HepG2 (cell line): Measurements from ENCODE around the gene WDCP. TPM values are rescaled to one million over a fixed set of nuclear protein-coding genes. Genes with fewer than 3 reads are reported as not detected.
A peak's percentile ranks its signal among the peaks of the same experiment; 100 is the strongest.

ENCODE experiments used
- ATF6 ChIP-seq: sonication (generic); formaldehyde crosslinking; conservative IDR thresholded peaks from 2 replicates; pipeline ENCODE4 v1.4.0; 2020; ENCODE audit warnings: missing genetic modification reagents
- ETV5 ChIP-seq: IDR thresholded peaks from 2 replicates; pipeline ENCODE4 v1.6.1; 2018; ENCODE audit warnings: missing biosample characterization, missing genetic modification reagents, inconsistent platforms, borderline replicate concordance
- FOSL1 ChIP-seq: sonication (generic); formaldehyde crosslinking; IDR thresholded peaks from 2 replicates; pipeline ENCODE4 v1.9.0; 2021; ENCODE audit warnings: missing genetic modification reagents, borderline replicate concordance
- GZF1 ChIP-seq: sonication (generic); formaldehyde crosslinking; IDR thresholded peaks from 2 replicates; pipeline ENCODE4 v1.5.1; 2020; ENCODE audit warnings: mild to moderate bottlenecking, missing genetic modification reagents
- KLF12 ChIP-seq: sonication (generic); formaldehyde crosslinking; IDR thresholded peaks from 2 replicates; pipeline ENCODE4 v1.4.0; 2020; ENCODE audit warnings: missing genetic modification reagents, borderline replicate concordance
- LBX2 ChIP-seq: sonication (generic); formaldehyde crosslinking; IDR thresholded peaks from 2 replicates; pipeline ENCODE4 v1.5.0; 2020; ENCODE audit warnings: missing genetic modification reagents, mild to moderate bottlenecking, borderline replicate concordance
- NCOA5 ChIP-seq: sonication (generic); formaldehyde crosslinking; IDR thresholded peaks from 2 replicates; pipeline ENCODE4 v1.4.0; 2020; ENCODE audit warnings: missing genetic modification reagents
- ONECUT2 ChIP-seq: sonication (generic); formaldehyde crosslinking; IDR thresholded peaks from 2 replicates; pipeline ENCODE4 v1.4.0; 2020; ENCODE audit warnings: missing genetic modification reagents
- SCMH1 ChIP-seq: sonication (generic); formaldehyde crosslinking; IDR thresholded peaks from 2 replicates; pipeline ENCODE4 v1.9.0; 2021; ENCODE audit warnings: missing genetic modification reagents, mild to moderate bottlenecking, borderline replicate concordance
- SNAPC2 ChIP-seq: sonication (generic); formaldehyde crosslinking; IDR thresholded peaks from 2 replicates; pipeline ENCODE4 v1.8.1; 2022; ENCODE audit warnings: mild to moderate bottlenecking, missing genetic modification reagents
- SNRNP70 ChIP-seq: fragments of 200-400 bp; formaldehyde crosslinking; IDR thresholded peaks from 2 replicates; pipeline ENCODE4 v1.6.1; 2017; ENCODE audit warnings: mild to moderate bottlenecking, low read depth, low read length, moderate library complexity
- ZNF326 ChIP-seq: sonication (generic); formaldehyde crosslinking; IDR thresholded peaks from 2 replicates; pipeline ENCODE4 v1.4.0; 2020; ENCODE audit warnings: missing genetic modification reagents, borderline replicate concordance
- ZNF337 ChIP-seq: sonication (generic); formaldehyde crosslinking; IDR thresholded peaks from 2 replicates; pipeline ENCODE4 v1.5.1; 2020; ENCODE audit warnings: missing genetic modification reagents, low read depth, mild to moderate bottlenecking, borderline replicate concordance
- ZNF343 ChIP-seq: sonication (generic); formaldehyde crosslinking; IDR thresholded peaks from 2 replicates; pipeline ENCODE4 v1.4.0; 2020; ENCODE audit warnings: mild to moderate bottlenecking, missing genetic modification reagents
- ZNF609 ChIP-seq: sonication (generic); formaldehyde crosslinking; IDR thresholded peaks from 2 replicates; pipeline ENCODE4 v1.4.0; 2020; ENCODE audit warnings: mild to moderate bottlenecking, missing genetic modification reagents, borderline replicate concordance
- ZNF704 ChIP-seq: sonication (generic); formaldehyde crosslinking; IDR thresholded peaks from 2 replicates; pipeline ENCODE4 v1.8.1; 2023; ENCODE audit warnings: mild to moderate bottlenecking, inconsistent platforms, moderate library complexity, missing genetic modification reagents, borderline replicate concordance
- ZNF720 ChIP-seq: sonication (generic); formaldehyde crosslinking; IDR thresholded peaks from 2 replicates; pipeline ENCODE4 v1.4.0; 2020; ENCODE audit warnings: missing genetic modification reagents
- ZNF781 ChIP-seq: sonication (generic); formaldehyde crosslinking; IDR thresholded peaks from 2 replicates; pipeline ENCODE4 v1.5.1; 2020; ENCODE audit warnings: borderline replicate concordance, mild to moderate bottlenecking, missing genetic modification reagents; ENCODE audit errors: not compliant biosample characterization
- ZSCAN12 ChIP-seq: sonication (generic); formaldehyde crosslinking; IDR thresholded peaks from 2 replicates; pipeline ENCODE4 v1.9.0; 2021; ENCODE audit warnings: mild to moderate bottlenecking, missing genetic modification reagents
- polyA plus RNA-seq, 8 experiments: library from polyadenylated mRNA; depleted of rRNA in 3 of 8; stranded (reverse) in 7 of 8; unstranded in 1 of 8; fragments of >200 nt; fragmentation: Illumina TruSeq in 4 of 8; extraction: Trizol in 4 of 8; gene quantifications; 2 replicates each; pipeline versions ENCODE4 v1.2.1 to v1.2.3, GENCODE V29; 2011 to 2016; ENCODE audit warnings: low read depth in 4 of 8, missing spikeins in 1 of 8, mixed read lengths in 1 of 8; ENCODE audit not compliant: insufficient read depth in 1 of 8
- total RNA-seq, 5 experiments: library from RNA; depleted of rRNA; stranded (reverse); fragments of >200 nt; fragmentation: Illumina TruSeq; extraction: Trizol; gene quantifications; 2 replicates each; pipeline ENCODE4 v1.2.3, GENCODE V29; 2016; ENCODE audit warnings: low read depth in 1 of 5

Gene WDCP
- total and polyA plus RNA-seq, 2 of the 13 experiments (the other 11 are each of a cell fraction or from before 2014, with no cell fraction given), result 17.4 to 22.6 TPM

GRCh38 chr2:24084386-24085199, 37.4 kb upstream of the WDCP start, which contains the start of gene TP53I3 (continued):
- peak; percentile 87; the same call in 1 of the 2 replicates for TF ChIP-seq ZNF343 (CRISPR knock-in tag)
- peak; percentile 77; the same call in 1 of the 2 replicates for TF ChIP-seq SNAPC2 (CRISPR knock-in tag)
- no peak for TF ChIP-seq SNRNP70
- TF ChIP-seq ZNF781 (CRISPR knock-in tag), result no peak
- no peak for TF ChIP-seq GZF1
- no peak for TF ChIP-seq FOSL1 (CRISPR knock-in tag)
- peak; percentile 92; the same call in 1 of the 2 replicates for TF ChIP-seq ZNF337
- peak; percentile 7; the same call in 1 of the 2 replicates for TF ChIP-seq ONECUT2 (CRISPR knock-in tag)
- no peak; the same call in 1 of the 2 replicates for TF ChIP-seq ATF6 (CRISPR knock-in tag)
- TF ChIP-seq ZNF720, result no peak
- peak; percentile 48; the same call in 1 of the 2 replicates for TF ChIP-seq ETV5 (CRISPR knock-in tag)
- no peak for TF ChIP-seq NCOA5 (CRISPR knock-in tag)
- TF ChIP-seq ZSCAN12 (CRISPR knock-in tag), result no peak
- TF ChIP-seq LBX2 (CRISPR knock-in tag), result 0 out of 2 replicates have a peak, but pooled peaks have one; percentile 79
- peak; percentile 10; the same call in 1 of the 2 replicates for TF ChIP-seq ZNF609 (CRISPR knock-in tag)
- peak; percentile 36; the same call in 1 of the 2 replicates for TF ChIP-seq KLF12 (CRISPR knock-in tag)
- no peak for TF ChIP-seq ZNF326 (CRISPR knock-in tag)
- peak; percentile 31; the same call in 1 of the 2 replicates for TF ChIP-seq ZNF704 (CRISPR knock-in tag)
- no peak for TF ChIP-seq SCMH1 (CRISPR knock-in tag)
